ENCODE data around the gene NFXL1.

NFXL1 gene

DNA sequence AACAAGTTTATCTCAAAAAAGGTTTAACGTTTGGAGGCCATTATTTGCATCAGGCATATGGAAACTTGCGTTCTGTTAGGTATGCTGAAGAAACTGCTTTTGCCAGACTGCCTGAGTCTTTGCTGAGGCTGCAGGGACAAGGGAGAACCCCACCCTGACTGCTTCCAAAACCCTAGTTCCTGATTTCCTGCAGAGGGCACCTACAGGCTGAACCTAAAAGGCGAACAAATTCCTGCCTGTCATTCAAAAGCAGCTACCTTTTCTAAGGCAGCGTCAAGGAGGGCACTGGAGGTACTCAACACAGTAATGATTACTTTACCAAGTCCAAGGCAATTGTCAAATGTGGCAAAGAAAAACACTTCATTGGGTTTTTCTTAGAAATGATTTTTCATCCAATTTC is 75.9 kb downstream of the NFXL1 start:
- Histone ChIP-seq H3F3A (ENCODE audit: insufficient read depth, low read length) (no peaks in the 10 kb centered on the region), H3K9me3 (ENCODE audit: low read length) (0 out of 2 replicates have a peak, but pooled peaks cover 2% of the 10 kb centered on the region), H3K4me2 (ENCODE audit: low read length) (no peak overlapping the region), H4K20me1 (ENCODE audit: insufficient read depth, low read length) (no peaks in the 10 kb centered on the region), H3K9ac (ENCODE audit: low read length) (no peak overlapping the region), H3K36me3 (ENCODE audit: insufficient read depth, low read length) (peaks cover 8% of the 10 kb centered on the region), H3K4me1 (ENCODE audit: insufficient read depth, low read length, severe bottlenecking) (peaks cover 13% of the 10 kb centered on the region), H3K27me3 (ENCODE audit: insufficient read depth, low read length) (no peaks in the 10 kb centered on the region), H3K9me2 (ENCODE audit: low read depth, low read length) (no peaks in the 10 kb centered on the region), H3K4me3 (ENCODE audit: low read depth, low read length, poor library complexity, severe bottlenecking) (no peak overlapping the region), H3K79me2 (ENCODE audit: insufficient read depth, low read length) (no peaks in the 10 kb centered on the region), H2AFZ (ENCODE audit: low read length) (no peak overlapping the region), H3K27ac (ENCODE audit: low read depth, low read length, poor library complexity, severe bottlenecking) (no peak overlapping the region)
- TF ChIP-seq, protein P1, sequence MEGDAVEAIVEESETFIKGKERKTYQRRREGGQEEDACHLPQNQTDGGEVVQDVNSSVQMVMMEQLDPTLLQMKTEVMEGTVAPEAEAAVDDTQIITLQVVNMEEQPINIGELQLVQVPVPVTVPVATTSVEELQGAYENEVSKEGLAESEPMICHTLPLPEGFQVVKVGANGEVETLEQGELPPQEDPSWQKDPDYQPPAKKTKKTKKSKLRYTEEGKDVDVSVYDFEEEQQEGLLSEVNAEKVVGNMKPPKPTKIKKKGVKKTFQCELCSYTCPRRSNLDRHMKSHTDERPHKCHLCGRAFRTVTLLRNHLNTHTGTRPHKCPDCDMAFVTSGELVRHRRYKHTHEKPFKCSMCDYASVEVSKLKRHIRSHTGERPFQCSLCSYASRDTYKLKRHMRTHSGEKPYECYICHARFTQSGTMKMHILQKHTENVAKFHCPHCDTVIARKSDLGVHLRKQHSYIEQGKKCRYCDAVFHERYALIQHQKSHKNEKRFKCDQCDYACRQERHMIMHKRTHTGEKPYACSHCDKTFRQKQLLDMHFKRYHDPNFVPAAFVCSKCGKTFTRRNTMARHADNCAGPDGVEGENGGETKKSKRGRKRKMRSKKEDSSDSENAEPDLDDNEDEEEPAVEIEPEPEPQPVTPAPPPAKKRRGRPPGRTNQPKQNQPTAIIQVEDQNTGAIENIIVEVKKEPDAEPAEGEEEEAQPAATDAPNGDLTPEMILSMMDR (IDR thresholded peaks at IDR 0.05; ENCODE audit: low read length), result no peak
- TF ChIP-seq EZH2 (IDR thresholded peaks at IDR 0.05; ENCODE audit: borderline replicate concordance, low read length), result no peak

DNA sequence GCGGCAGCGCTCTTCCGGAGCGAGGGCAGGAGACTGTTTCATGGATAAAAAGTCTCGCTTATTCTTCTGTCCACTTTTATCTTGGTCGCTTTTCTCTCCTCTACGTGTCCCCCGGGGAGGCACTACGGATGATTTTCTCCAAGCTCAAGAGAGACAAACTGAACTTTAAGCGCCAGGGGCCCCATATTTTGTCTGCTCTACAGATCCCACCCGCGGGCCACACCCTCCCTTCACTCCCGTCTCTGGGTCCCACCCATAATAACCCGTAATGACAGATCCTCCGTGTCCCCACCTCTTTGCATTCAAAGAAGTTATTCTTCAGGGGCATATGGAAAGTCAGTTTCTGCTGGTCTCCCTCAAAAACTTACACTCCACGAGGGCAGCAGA is 76.5 kb downstream of the NFXL1 start, which contains the start of gene CORIN:
Gene CORIN (minus strand): TSS at position 160 of the 387 bp plus-strand sequence. CDS start 118 bp downstream, at position 42.
- Histone ChIP-seq H3K4me2 (ENCODE audit: low read length) (peak within 1 kb of the TSS; percentile 85), H3K9ac (ENCODE audit: low read length) (peak within 1 kb of the TSS; percentile 7; the same call in 1 of the 2 replicates), H3K79me2 (ENCODE audit: insufficient read depth, low read length) (no peaks in the 10 kb centered on the region), H3K4me1 (ENCODE audit: insufficient read depth, low read length, severe bottlenecking) (peaks cover 13% of the 10 kb centered on the region), H3F3A (ENCODE audit: insufficient read depth, low read length) (no peaks in the 10 kb centered on the region), H3K27ac (ENCODE audit: low read depth, low read length, poor library complexity, severe bottlenecking) (no peak within 1 kb of the TSS), H3K36me3 (ENCODE audit: insufficient read depth, low read length) (peaks cover 8% of the 10 kb centered on the region), H3K27me3 (ENCODE audit: insufficient read depth, low read length) (no peaks in the 10 kb centered on the region), H3K4me3 (ENCODE audit: low read depth, low read length, poor library complexity, severe bottlenecking) (peak within 1 kb of the TSS; percentile 53), H3K9me3 (ENCODE audit: low read length) (0 out of 2 replicates have a peak, but pooled peaks cover 2% of the 10 kb centered on the region), H4K20me1 (ENCODE audit: insufficient read depth, low read length) (no peaks in the 10 kb centered on the region), H3K9me2 (ENCODE audit: low read depth, low read length) (no peaks in the 10 kb centered on the region), H2AFZ (ENCODE audit: low read length) (no peak within 1 kb of the TSS)
- TF ChIP-seq, protein P1 (IDR thresholded peaks at IDR 0.05; ENCODE audit: low read length), result no peak
- no peak for TF ChIP-seq EZH2 (IDR thresholded peaks at IDR 0.05; ENCODE audit: borderline replicate concordance, low read length)

DNA sequence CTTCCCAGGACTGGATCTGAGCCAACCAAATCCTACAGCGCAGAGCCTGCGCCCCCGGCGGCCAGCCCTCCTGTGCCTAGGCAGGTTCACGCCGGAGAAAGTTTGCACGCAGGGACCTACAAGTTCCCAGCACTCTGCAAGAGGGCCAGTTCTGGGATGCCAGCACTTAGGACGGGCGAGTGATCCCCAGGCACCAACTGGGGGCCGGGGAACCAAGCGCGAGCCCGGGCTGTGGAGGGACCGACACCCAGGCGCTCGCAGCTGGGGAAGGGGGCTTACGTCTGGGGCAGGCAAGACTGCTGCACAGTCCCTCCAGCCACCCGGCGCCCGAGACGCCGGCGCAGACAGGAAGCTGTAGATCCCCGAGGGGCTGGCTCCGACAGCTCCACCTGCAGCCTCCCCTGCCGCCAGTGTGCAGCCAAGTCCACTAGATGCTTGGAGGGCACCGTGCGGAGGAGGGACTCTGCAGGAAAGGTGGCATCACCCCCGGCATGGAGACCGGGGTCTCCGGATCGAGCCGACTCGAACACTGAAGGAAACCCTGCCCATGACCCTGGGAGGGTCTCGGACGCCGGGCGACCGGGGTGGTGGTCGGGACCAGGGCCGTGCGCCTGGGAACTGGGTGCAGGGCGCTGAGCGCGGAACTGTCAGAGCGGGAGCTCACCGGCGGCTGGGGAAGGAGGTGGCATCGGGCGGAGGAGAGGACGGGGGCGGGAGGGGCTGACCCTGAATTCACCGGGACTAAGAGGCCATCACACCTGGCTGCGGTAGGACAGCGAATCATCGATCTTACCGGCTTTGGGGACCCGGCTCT is 77.1 kb downstream of the NFXL1 start:
- Histone ChIP-seq H3F3A (ENCODE audit: insufficient read depth, low read length) (no peaks in the 10 kb centered on the region), H3K36me3 (ENCODE audit: insufficient read depth, low read length) (peaks cover 3% of the 10 kb centered on the region), H3K4me1 (ENCODE audit: insufficient read depth, low read length, severe bottlenecking) (peaks cover 13% of the 10 kb centered on the region), H3K27me3 (ENCODE audit: insufficient read depth, low read length) (no peaks in the 10 kb centered on the region), H3K27ac (ENCODE audit: low read depth, low read length, poor library complexity, severe bottlenecking) (no peak overlapping the region), H4K20me1 (ENCODE audit: insufficient read depth, low read length) (no peaks in the 10 kb centered on the region), H3K4me2 (ENCODE audit: low read length) (peak overlapping the region; percentile 85), H2AFZ (ENCODE audit: low read length) (no peak overlapping the region), H3K9ac (ENCODE audit: low read length) (peak overlapping the region; percentile 7; the same call in 1 of the 2 replicates), H3K9me2 (ENCODE audit: low read depth, low read length) (no peaks in the 10 kb centered on the region), H3K9me3 (ENCODE audit: low read length) (0 out of 2 replicates have a peak, but pooled peaks cover 2% of the 10 kb centered on the region), H3K79me2 (ENCODE audit: insufficient read depth, low read length) (no peaks in the 10 kb centered on the region), H3K4me3 (ENCODE audit: low read depth, low read length, poor library complexity, severe bottlenecking) (peak overlapping the region; percentile 53)
- TF ChIP-seq, protein P1 (IDR thresholded peaks at IDR 0.05; ENCODE audit: low read length), result no peak
- no peak for TF ChIP-seq EZH2 (IDR thresholded peaks at IDR 0.05; ENCODE audit: borderline replicate concordance, low read length)

All from OCI-LY1 (cell line).